HCT116 (cell line): ENCODE data around the gene MRPL36. TPM values are rescaled to one million over a fixed set of nuclear protein-coding genes. Genes with fewer than 3 reads are reported as not detected.
"Not testable (repeated sequence)": the region's sequence is repeated elsewhere in the genome, so short reads cannot be mapped to it uniquely, and the experiment has no call there.

ENCODE experiments used
- ATAC-seq: fragments of 200-7000 bp; cut with Tn5 transposase; 2 replicates; pipeline ENCODE4 v1.9.1; 2020; ENCODE audit warnings: mild to moderate bottlenecking, moderate library complexity
- BruUV-seq: library from RNA; stranded (reverse); fragments of 400-500 nt; replicated peaks from 2 replicates; lab custom pipeline; 2021; lab: Mats Ljungman, UMichigan
- CTCF ChIA-PET: fragments of 300-600 bp; sonication (Branson Sonifier 250); formaldehyde crosslinking; loops from one replicate; lab custom pipeline; 2021; ENCODE audit warnings: antibody characterized with exemption; lab: Charles Lee
- POLR2A ChIA-PET: fragments of 300-600, 350-600 bp; sonication (Branson Sonifier 250); formaldehyde crosslinking; loops from one replicate; lab custom pipeline; 2021; ENCODE audit warnings: antibody characterized with exemption; lab: Charles Lee
- RAD21 ChIA-PET, 2 experiments: fragments of 300-600 bp; sonication (Branson Sonifier 250); formaldehyde crosslinking; loops; one replicate each; lab custom pipeline; 2023; ENCODE audit warnings: low total read pairs in 2 of 2; ENCODE audit not compliant: uncharacterized antibody in 2 of 2, unreplicated experiment in 2 of 2, low non-redundant PET in 1 of 2; lab: Charles Lee
- DNase-seq: peaks from one replicate; pipeline ENCODE4 v3.0.0-alpha.2; 2010; ENCODE audit warnings: low read depth, low spot score
- H2AFZ ChIP-seq: fragments of 200-600 bp; shearing (Covaris generic), sonication (generic); 2 replicates; pipeline ENCODE4 v1.6.1; 2017; ENCODE audit warnings: low read depth, mixed run types, mixed read lengths, antibody characterized with exemption, low read length; ENCODE audit not compliant: poor library complexity, severe bottlenecking
- H3K27ac ChIP-seq: 2 replicates; pipeline ENCODE4 v1.5.1; 2012; ENCODE audit warnings: low read depth, low read length
- H3K27me3 ChIP-seq: fragments of 200-600 bp; sonication (generic); 2 replicates; pipeline ENCODE4 v1.6.1; 2016; ENCODE audit warnings: mixed run types, low read length, mixed read lengths; ENCODE audit not compliant: insufficient read depth
- H3K36me3 ChIP-seq, 2 experiments: fragments of 200-500 bp in 1 of 2; fragments of 200-600 bp in 1 of 2; sonication (Bioruptor generic) in 1 of 2; sonication (generic) in 1 of 2; 2 replicates each; pipeline versions ENCODE4 v1.5.1 to v1.6.1; 2014 to 2016; ENCODE audit warnings: low read length in 2 of 2, inconsistent platforms in 1 of 2, mixed read lengths in 1 of 2, mixed run types in 1 of 2; ENCODE audit not compliant: insufficient read depth in 2 of 2, control insufficient read depth in 1 of 2
- H3K4me1 ChIP-seq, 2 experiments: fragments of 200-600 bp in 1 of 2; sonication (generic) in 1 of 2; 2 replicates each; pipeline versions ENCODE4 v1.5.1 to v1.6.1; 2012 to 2017; ENCODE audit warnings: low read length in 2 of 2, inconsistent platforms in 1 of 2, mild to moderate bottlenecking in 1 of 2, mixed read lengths in 1 of 2, mixed run types in 1 of 2, moderate library complexity in 1 of 2; ENCODE audit not compliant: insufficient read depth in 2 of 2, control insufficient read depth in 1 of 2
- H3K4me2 ChIP-seq: fragments of 200-600 bp; sonication (generic); 2 replicates; pipeline ENCODE4 v1.6.1; 2017; ENCODE audit warnings: mixed run types, low read length, mixed read lengths
- H3K4me3 ChIP-seq, 2 experiments: fragments of 200-600 bp in 1 of 2; sonication (generic) in 1 of 2; replicated peaks in 1 of 2; 2 replicates each; pipeline ENCODE4 v1.5.1; 2011 to 2016; ENCODE audit warnings: low read length in 2 of 2, control low read depth in 1 of 2, low read depth in 1 of 2, mild to moderate bottlenecking in 1 of 2, mixed read lengths in 1 of 2, mixed run types in 1 of 2
- H3K79me2 ChIP-seq: fragments of 200-600 bp; sonication (generic); 2 replicates; pipeline ENCODE4 v1.6.1; 2017; ENCODE audit warnings: mild to moderate bottlenecking, mixed run types, low read length, moderate library complexity, mixed read lengths; ENCODE audit not compliant: insufficient read depth
- H3K9ac ChIP-seq: fragments of 200-600 bp; sonication (generic); 2 replicates; pipeline ENCODE4 v1.6.1; 2016; ENCODE audit warnings: low read length, mixed read lengths
- H3K9me2 ChIP-seq: fragments of 200-600 bp; sonication (generic), shearing (Covaris generic); 2 replicates; pipeline ENCODE4 v1.6.1; 2017; ENCODE audit warnings: mixed run types, mild to moderate bottlenecking, moderate library complexity; ENCODE audit not compliant: insufficient read depth
- H3K9me3 ChIP-seq, 2 experiments: fragments of 200-500 bp in 1 of 2; fragments of 200-600 bp in 1 of 2; sonication (Bioruptor generic) in 1 of 2; sonication (generic) in 1 of 2; 2 replicates each; pipeline ENCODE4 v1.6.1; 2014 to 2017; ENCODE audit warnings: low read length in 2 of 2, mixed read lengths in 2 of 2, inconsistent platforms in 1 of 2, low read depth in 1 of 2, mild to moderate bottlenecking in 1 of 2, mixed run types in 1 of 2, moderate library complexity in 1 of 2; ENCODE audit not compliant: control insufficient read depth in 1 of 2, insufficient read depth in 1 of 2
- H4K20me1 ChIP-seq: fragments of 200-600 bp; sonication (generic), shearing (Covaris generic); 2 replicates; pipeline ENCODE4 v1.6.1; 2017; ENCODE audit warnings: mixed run types, mild to moderate bottlenecking, moderate library complexity; ENCODE audit not compliant: insufficient read depth
- ATF3 ChIP-seq: IDR thresholded peaks from 2 replicates; pipeline ENCODE4 v1.6.1; 2012
- CTCF ChIP-seq, 3 experiments: fragments of 200-600 bp in 1 of 3; sonication (generic) in 1 of 3; IDR thresholded peaks in 2 of 3; conservative IDR thresholded peaks in 1 of 3; 2 replicates each; pipeline ENCODE4 v1.5.1; 2012 to 2017; ENCODE audit warnings: low read depth in 2 of 3, low read length in 2 of 3, antibody characterized with exemption in 1 of 3, borderline replicate concordance in 1 of 3, control low read depth in 1 of 3, mild to moderate bottlenecking in 1 of 3, mixed read lengths in 1 of 3, mixed run types in 1 of 3, moderate library complexity in 1 of 3; ENCODE audit not compliant: insufficient read depth in 1 of 3
- ELF1 ChIP-seq: IDR thresholded peaks from 2 replicates; pipeline ENCODE4 v1.6.1; 2012; ENCODE audit warnings: low read depth, borderline replicate concordance
- EZH2 ChIP-seq: fragments of 200-600 bp; sonication (generic); IDR thresholded peaks from 2 replicates; pipeline ENCODE4 v1.6.1; 2017; ENCODE audit warnings: antibody characterized with exemption, mixed run types
- JUND ChIP-seq: IDR thresholded peaks from 2 replicates; pipeline ENCODE4 v1.6.1; 2012
- MAX ChIP-seq: IDR thresholded peaks from 2 replicates; pipeline ENCODE4 v1.6.1; 2012
- POLR2AphosphoS5 ChIP-seq: IDR thresholded peaks from 2 replicates; pipeline ENCODE4 v1.6.1; 2011; ENCODE audit warnings: mild to moderate bottlenecking, low read depth, low read length, moderate library complexity
- SIN3A ChIP-seq: IDR thresholded peaks from 2 replicates; pipeline ENCODE4 v1.6.1; 2012; ENCODE audit warnings: low read depth
- SP1 ChIP-seq: IDR thresholded peaks from 2 replicates; pipeline ENCODE4 v1.6.1; 2012; ENCODE audit warnings: low read depth
- YY1 ChIP-seq: IDR thresholded peaks from 2 replicates; pipeline ENCODE4 v1.6.1; 2011; ENCODE audit warnings: low read length, low read depth, moderate library complexity, mild to moderate bottlenecking; ENCODE audit not compliant: insufficient replicate concordance; ENCODE audit errors: extremely low read depth
- ZBTB33 ChIP-seq: IDR thresholded peaks from 2 replicates; pipeline ENCODE4 v1.6.1; 2011; ENCODE audit warnings: mild to moderate bottlenecking, low read length, moderate library complexity; ENCODE audit not compliant: insufficient replicate concordance; ENCODE audit errors: extremely low read depth
- ZNF274 ChIP-seq: fragments of 200-500 bp; sonication (Bioruptor generic); IDR thresholded peaks from 2 replicates; pipeline ENCODE4 v1.6.1; 2014; ENCODE audit warnings: mild to moderate bottlenecking, low read depth, low read length, inconsistent platforms
- intact Hi-C: fragments of 100-400 bp; cut with micrococcal nuclease; formaldehyde crosslinking; loops from 2 replicates; pipeline ENCODE4 v1.10.0; 2022
- total RNA-seq: library from RNA; stranded (reverse); gene quantifications from one replicate; pipeline ENCODE4 v1.2.1, GENCODE V29; 2021; ENCODE audit not compliant: unreplicated experiment

MRPL36 gene
- total RNA-seq, 1 experiment from 2014 or later, result 71.9 TPM

GRCh38 chr5:1789834-1790471, 9.7 kb downstream of the MRPL36 start:
- DNase-seq (no peak), ATAC-seq (no peak)
- Histone ChIP-seq H3K9me2 (no peaks in the 10 kb centered on the region), H3K4me2 (no peak overlapping the region), H4K20me1 (no peaks in the 10 kb centered on the region), H3K27ac (no peak overlapping the region), H3K4me1 (peaks cover 2 to 14% of the 10 kb centered on the region in 2 experiments; a peak in 2 of 4 replicates), H3K4me3 (no peak overlapping the region), H3K36me3 (no peaks in the 10 kb centered on the region), H3K9ac (no peak overlapping the region), H3K9me3 (no peaks in the 10 kb centered on the region), H2AFZ (no peak overlapping the region), H3K79me2 (no peaks in the 10 kb centered on the region), H3K27me3 (0 out of 2 replicates have a peak, but pooled peaks cover 3% of the 10 kb centered on the region)
- RAD21 ChIA-PET, result no interaction called here
- CTCF ChIA-PET, result no interaction called here
- BruUV-seq, result no TSS peak
- TF ChIP-seq ATF3, result no peak
- no peak for TF ChIP-seq MAX
- TF ChIP-seq SP1, result no peak
- no peak for TF ChIP-seq ZBTB33
- no peak for TF ChIP-seq EZH2
- no peak for TF ChIP-seq CTCF (IDR thresholded peaks at IDR 0.05 in 2 of 3, conservative IDR thresholded peaks at IDR 0.05 in 1 of 3; ENCODE audit: borderline replicate concordance in 1 of 3, insufficient read depth in 1 of 3, low read depth in 2 of 3, low read length in 2 of 3)
- TF ChIP-seq YY1, result no peak
- no peak for TF ChIP-seq ELF1
- no peak for TF ChIP-seq SIN3A
- TF ChIP-seq POLR2AphosphoS5, result no peak
- no peak for TF ChIP-seq JUND
- no peak for TF ChIP-seq ZNF274
- intact Hi-C loops, result no loop called here
- POLR2A ChIA-PET, result no interaction called here

GRCh38 chr5:1789438-1789833, 10.2 kb downstream of the MRPL36 start:
- H3K4me2 ChIP-seq, H3K79me2 ChIP-seq, H3K9ac ChIP-seq, H3K27me3 ChIP-seq, H3K4me3 ChIP-seq, H3K4me1 ChIP-seq, H3K9me2 ChIP-seq, H3K9me3 ChIP-seq, intact Hi-C loops, DNase-seq, BruUV-seq, H3K36me3 ChIP-seq, RAD21 ChIA-PET, H2AFZ ChIP-seq, H3K27ac ChIP-seq, H4K20me1 ChIP-seq, POLR2A ChIA-PET, CTCF ChIA-PET: not testable (repeated sequence)
- peak; percentile 58 for ATAC-seq
